Neuronal stem cell (in vitro differentiated cells): Measurements from ENCODE around the gene P2RX3.
"Not testable (repeated sequence)": the region's sequence is repeated elsewhere in the genome, so short reads cannot be mapped to it uniquely, and the experiment has no call there.

Experiments
- DNase-seq: peaks from one replicate; pipeline ENCODE4 v3.0.0-alpha.2; 2013; ENCODE audit warnings: low spot score
- H2AFZ ChIP-seq: one replicate; pipeline ENCODE4 v1.6.1; 2013; ENCODE audit warnings: mild to moderate bottlenecking, low read length, inconsistent platforms
- H2AK5ac ChIP-seq: 2 replicates; pipeline ENCODE4 v1.6.1; 2013; ENCODE audit warnings: low read depth, mild to moderate bottlenecking, inconsistent platforms, low read length, moderate library complexity, mixed read lengths
- H2BK120ac ChIP-seq: 2 replicates; pipeline ENCODE4 v1.6.1; 2013; ENCODE audit warnings: low read depth, mild to moderate bottlenecking, inconsistent platforms, low read length, moderate library complexity, mixed read lengths
- H2BK12ac ChIP-seq: one replicate; pipeline ENCODE4 v1.6.1; 2013; ENCODE audit warnings: low read length, inconsistent platforms
- H2BK15ac ChIP-seq: 2 replicates; pipeline ENCODE4 v1.6.1; 2013; ENCODE audit warnings: mild to moderate bottlenecking, low read length, inconsistent platforms, mixed read lengths
- H2BK5ac ChIP-seq: one replicate; pipeline ENCODE4 v1.6.1; 2013; ENCODE audit warnings: inconsistent platforms, mild to moderate bottlenecking, low read length, moderate library complexity
- H3K14ac ChIP-seq: one replicate; pipeline ENCODE4 v1.6.1; 2013; ENCODE audit warnings: low read length, inconsistent platforms
- H3K18ac ChIP-seq: 2 replicates; pipeline ENCODE4 v1.6.1; 2013; ENCODE audit warnings: low read length, inconsistent platforms
- H3K23ac ChIP-seq: 2 replicates; pipeline ENCODE4 v1.6.1; 2013; ENCODE audit warnings: low read depth, mild to moderate bottlenecking, mixed read lengths, low read length, inconsistent platforms; ENCODE audit not compliant: poor library complexity
- H3K27ac ChIP-seq: replicated peaks from 3 replicates; pipeline ENCODE4 v1.5.1; 2013; ENCODE audit warnings: low read length, inconsistent platforms
- H3K27me3 ChIP-seq, 3 experiments: 2 replicates each; pipeline ENCODE4 v1.6.1; 2013; ENCODE audit warnings: low read length in 3 of 3, mild to moderate bottlenecking in 2 of 3, inconsistent platforms in 1 of 3, low read depth in 1 of 3, mixed read lengths in 1 of 3, moderate library complexity in 1 of 3; ENCODE audit not compliant: control insufficient read depth in 3 of 3, insufficient read depth in 3 of 3
- H3K36me3 ChIP-seq, 2 donors: replicated peaks in 1 of 2; 2 replicates each; pipeline ENCODE4 v1.6.1; 2013; ENCODE audit warnings: low read length in 2 of 2; ENCODE audit not compliant: control insufficient read depth in 2 of 2, insufficient read depth in 2 of 2
- H3K4ac ChIP-seq: 2 replicates; pipeline ENCODE4 v1.6.1; 2013; ENCODE audit warnings: inconsistent platforms, mild to moderate bottlenecking, low read length, moderate library complexity
- H3K4me1 ChIP-seq, 2 donors: 1 replicate in 1 of 2; 2 replicates in 1 of 2; pipeline ENCODE4 v1.6.1; 2013; ENCODE audit warnings: low read length in 2 of 2, low read depth in 1 of 2; ENCODE audit not compliant: control insufficient read depth in 2 of 2, insufficient read depth in 1 of 2
- H3K4me2 ChIP-seq: one replicate; pipeline ENCODE4 v1.6.1; 2013; ENCODE audit warnings: mild to moderate bottlenecking, low read length, inconsistent platforms; ENCODE audit not compliant: insufficient read depth, poor library complexity, severe bottlenecking
- H3K4me3 ChIP-seq, 2 donors: 2 replicates each; pipeline ENCODE4 v1.5.1; 2013; ENCODE audit warnings: low read length in 2 of 2, mild to moderate bottlenecking in 2 of 2, inconsistent platforms in 1 of 2, moderate library complexity in 1 of 2
- H3K79me1 ChIP-seq: one replicate; pipeline ENCODE4 v1.6.1; 2013; ENCODE audit warnings: low read depth, mild to moderate bottlenecking, inconsistent platforms, low read length, moderate library complexity
- H3K9ac ChIP-seq: one replicate; pipeline ENCODE4 v1.6.1; 2013; ENCODE audit warnings: mild to moderate bottlenecking, low read depth, low read length, inconsistent platforms; ENCODE audit not compliant: poor library complexity
- H3K9me3 ChIP-seq, 2 donors: replicated peaks in 1 of 2; 2 replicates each; pipeline versions ENCODE3 to v1.6.1; 2013; ENCODE audit warnings: low read length in 2 of 2, mild to moderate bottlenecking in 2 of 2, inconsistent platforms in 1 of 2, low read depth in 1 of 2, mixed read lengths in 1 of 2, moderate library complexity in 1 of 2; ENCODE audit not compliant: control insufficient read depth in 2 of 2, insufficient read depth in 1 of 2
- H4K8ac ChIP-seq: one replicate; pipeline ENCODE4 v1.6.1; 2013; ENCODE audit warnings: low read depth, mild to moderate bottlenecking, inconsistent platforms, low read length, moderate library complexity
- H4K91ac ChIP-seq: one replicate; pipeline ENCODE4 v1.6.1; 2013; ENCODE audit warnings: low read length, low read depth, mild to moderate bottlenecking, inconsistent platforms; ENCODE audit not compliant: poor library complexity
- WGBS, 2 donors: extraction: QIAGEN DNeasy Blood & Tissue Kit; methylation state at CpG; one replicate each; pipeline ENCODE4 v1.1.7; 2013; ENCODE audit warnings: missing lambda C conversion rate in 2 of 2, mixed read lengths in 1 of 2; ENCODE audit not compliant: insufficient read length in 2 of 2, insufficient replicate concordance in 1 of 2; ENCODE audit errors: extremely low coverage in 2 of 2; 5-methylcytosine and 5-hydroxymethylcytosine counted together

Gene P2RX3

DNA sequence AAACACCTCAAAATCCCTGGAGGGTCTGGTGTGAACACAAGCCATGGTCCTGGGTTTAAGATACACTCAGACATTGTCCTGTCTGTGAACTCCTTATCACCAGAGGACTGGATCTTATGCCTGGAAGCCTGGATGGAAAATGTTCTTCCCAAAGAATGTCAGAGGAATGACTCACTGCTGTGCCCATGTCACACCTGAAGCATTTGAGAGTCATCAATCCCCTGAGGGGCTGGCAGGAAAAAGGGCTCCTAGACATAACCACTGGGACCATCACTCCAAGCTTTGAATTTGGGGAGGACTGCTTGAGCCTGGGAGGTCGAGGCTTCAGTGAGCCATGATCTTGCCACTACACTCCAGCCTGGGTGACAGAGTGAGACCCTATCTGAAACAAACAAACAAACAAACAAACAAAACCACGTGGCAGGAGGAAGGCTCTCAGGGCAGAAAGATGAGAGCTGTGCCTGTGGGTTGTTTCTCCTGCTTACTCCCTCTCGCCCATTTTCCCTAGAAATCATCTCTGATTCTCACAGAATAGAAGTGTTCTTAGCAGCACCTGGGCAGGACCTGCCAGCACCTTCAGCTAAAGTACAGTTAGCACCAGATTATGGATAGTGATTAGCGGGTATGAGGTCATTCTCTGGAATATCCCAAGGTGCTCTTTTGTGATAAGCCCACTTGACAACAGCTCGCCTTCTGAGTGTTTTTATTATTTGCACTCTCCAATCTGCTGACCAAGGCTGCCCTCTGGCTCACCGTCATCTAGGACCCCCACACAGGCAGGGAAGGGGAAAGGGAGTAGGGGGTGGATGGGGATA is 64.2 kb downstream of the P2RX3 start:
- WGBS, 2 donors = no CpG with 5 or more reads among the region's 6 CpGs
- no peak overlapping the region for H2AK5ac ChIP-seq
- no peak for DNase-seq

DNA sequence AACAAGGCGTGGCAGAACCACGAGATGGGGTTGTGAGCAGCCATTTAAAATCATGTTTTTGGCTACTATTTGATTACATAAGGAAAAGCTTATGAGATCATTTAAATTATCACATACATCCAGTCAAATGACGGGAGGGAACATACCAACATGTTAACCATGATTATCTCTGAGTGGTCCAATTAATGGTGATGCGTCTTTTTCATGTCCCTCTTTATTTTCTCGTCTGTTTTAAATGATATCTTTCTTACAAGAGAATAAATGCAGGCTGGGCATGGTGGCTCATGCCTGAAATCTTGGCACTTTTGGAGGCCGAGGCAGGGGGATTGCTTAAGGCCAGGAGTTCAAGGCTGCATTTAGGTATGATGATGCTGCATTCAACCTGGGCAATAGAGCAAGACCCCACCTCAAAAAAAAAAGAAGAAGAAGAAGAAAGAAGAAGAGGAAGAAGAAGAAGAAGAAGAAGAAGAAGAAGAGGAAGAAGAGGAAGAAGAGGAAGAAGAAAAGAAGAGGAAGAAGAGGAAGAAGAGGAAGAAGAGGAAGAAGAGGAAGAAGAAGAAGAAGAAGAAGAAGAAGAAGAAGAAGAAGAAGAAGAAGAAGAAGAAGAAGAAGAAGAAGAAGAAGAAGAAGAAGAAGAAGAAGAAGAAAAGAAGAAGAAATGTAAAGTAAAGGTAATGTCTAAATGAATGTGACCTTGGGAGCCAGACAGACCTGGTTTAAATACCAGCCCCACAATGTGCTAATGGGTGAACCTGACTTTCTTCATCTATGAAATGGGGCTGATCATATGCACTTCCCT is 65.0 kb downstream of the P2RX3 start:
- not testable (repeated sequence) for H2BK120ac ChIP-seq, H2BK15ac ChIP-seq, DNase-seq, H2BK5ac ChIP-seq, H3K9ac ChIP-seq, H3K23ac ChIP-seq, H2BK12ac ChIP-seq, H3K4me3 ChIP-seq, H3K4me1 ChIP-seq, H3K27me3 ChIP-seq, H2AK5ac ChIP-seq, H3K14ac ChIP-seq, H3K9me3 ChIP-seq, H4K91ac ChIP-seq, H3K79me1 ChIP-seq, H2AFZ ChIP-seq, H4K8ac ChIP-seq, H3K4me2 ChIP-seq, H3K18ac ChIP-seq, H3K27ac ChIP-seq, H3K4ac ChIP-seq
- H3K36me3 ChIP-seq = peaks cover 10 to 13% of the 10 kb centered on the region in 2 donors
- WGBS, 2 donors = no CpG with 5 or more reads among the region's 6 CpGs

More for the DNA sequence above, 64.2 kb downstream of the P2RX3 start:
- Histone ChIP-seq H3K14ac (no peak overlapping the region), H4K8ac (no peak overlapping the region), H3K9me3 (no peaks in the 10 kb centered on the region), H3K4ac (no peak overlapping the region), H3K27ac (no peak overlapping the region), H3K27me3 (peaks cover 0 to 12% (median 0%) of the 10 kb centered on the region in 3 experiments), H2BK12ac (no peak overlapping the region), H3K4me2 (no peak overlapping the region), H2BK120ac (no peak overlapping the region), H2BK15ac (no peak overlapping the region), H3K4me1 (peaks cover 0 to 1% of the 10 kb centered on the region in 2 donors), H2AFZ (no peak overlapping the region), H3K23ac (no peak overlapping the region), H3K4me3 (no peak overlapping the region), H4K91ac (no peak overlapping the region), H3K9ac (no peak overlapping the region), H3K36me3 (peaks cover 4 to 5% of the 10 kb centered on the region in 2 donors), H3K79me1 (no peaks in the 10 kb centered on the region), H2BK5ac (no peak overlapping the region), H3K18ac (no peak overlapping the region)

DNA sequence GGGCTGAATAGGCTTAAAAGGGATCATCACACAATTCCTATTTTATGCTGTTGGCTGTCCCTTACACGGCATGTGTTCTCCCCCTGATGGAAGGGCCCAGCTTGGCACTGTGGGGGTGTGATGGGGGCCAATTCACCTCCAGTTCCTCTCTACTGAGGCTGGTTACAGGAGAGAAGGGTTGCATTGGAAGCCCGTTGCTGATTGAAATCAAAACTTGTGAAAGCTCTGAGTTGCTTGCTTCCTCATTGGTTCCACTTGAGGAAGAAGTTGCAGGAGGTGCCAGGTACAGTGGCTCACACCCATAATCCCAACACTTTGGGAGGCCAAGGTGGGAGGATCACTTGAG is 65.6 kb downstream of the P2RX3 start:
- H2AK5ac ChIP-seq = no peak overlapping the region
- H3K36me3 ChIP-seq = peaks cover 10 to 19% of the 10 kb centered on the region in 2 donors
- H2AFZ ChIP-seq = no peak overlapping the region
- H4K91ac ChIP-seq = no peak overlapping the region
- H3K9ac ChIP-seq = no peak overlapping the region
- H3K79me1 ChIP-seq = no peaks in the 10 kb centered on the region
- H3K9me3 ChIP-seq = no peaks in the 10 kb centered on the region
- H3K27ac ChIP-seq = no peak overlapping the region
- WGBS, 2 donors = no CpG with 5 or more reads among the region's 2 CpGs
- no peak overlapping the region for H3K23ac ChIP-seq
- H3K18ac ChIP-seq = no peak overlapping the region
- H2BK15ac ChIP-seq = no peak overlapping the region
- peaks cover 0 to 1% of the 10 kb centered on the region in 2 donors for H3K4me1 ChIP-seq
- H2BK5ac ChIP-seq = no peak overlapping the region
- H3K27me3 ChIP-seq = peaks cover 0 to 1% (median 0%) of the 10 kb centered on the region in 3 experiments
- H3K4me2 ChIP-seq = no peak overlapping the region
- H3K4ac ChIP-seq = no peak overlapping the region
- H2BK12ac ChIP-seq = no peak overlapping the region
- DNase-seq = no peak
- H4K8ac ChIP-seq = no peak overlapping the region
- H3K4me3 ChIP-seq = no peak overlapping the region
- H2BK120ac ChIP-seq = no peak overlapping the region
- no peak overlapping the region for H3K14ac ChIP-seq

DNA sequence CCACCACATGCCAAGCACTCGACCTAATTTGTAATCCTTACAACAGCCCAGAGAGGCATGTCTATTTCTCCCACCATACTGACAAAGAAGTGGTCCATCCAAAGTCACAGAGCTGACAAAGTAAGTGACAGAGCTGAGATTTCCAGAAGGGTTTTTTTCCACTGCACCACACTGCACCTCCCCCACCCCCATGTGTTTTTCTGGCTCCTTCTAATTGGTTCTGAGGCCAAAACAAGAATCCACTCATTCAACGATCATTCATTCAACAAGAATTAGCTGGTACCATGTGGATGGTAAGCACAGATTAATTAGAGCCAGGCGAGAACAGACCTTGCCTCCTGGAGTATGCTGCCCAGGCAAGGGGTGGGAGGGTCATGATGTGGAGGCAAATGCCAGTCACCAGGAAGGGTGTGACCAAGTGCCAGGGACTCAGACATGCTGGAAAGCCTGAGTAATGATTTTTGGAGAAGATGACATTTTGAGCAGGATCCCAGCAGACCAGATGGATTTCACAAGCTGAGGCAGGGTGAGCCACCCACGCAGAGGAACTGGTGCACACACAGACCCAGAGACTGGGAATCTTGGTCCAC is 67.2 kb downstream of the P2RX3 start:
- no peak overlapping the region for H2BK5ac ChIP-seq
- no peak overlapping the region for H3K27ac ChIP-seq
- no peak for DNase-seq
- WGBS, 2 donors = no CpG with 5 or more reads among the region's 4 CpGs
- no peak overlapping the region for H3K18ac ChIP-seq
- no peak overlapping the region for H2AK5ac ChIP-seq
- H3K23ac ChIP-seq = no peak overlapping the region
- no peak overlapping the region for H2BK12ac ChIP-seq
- no peak overlapping the region for H3K4me2 ChIP-seq
- no peaks in the 10 kb centered on the region for H3K27me3 ChIP-seq
- H2AFZ ChIP-seq = no peak overlapping the region
- H4K8ac ChIP-seq = no peak overlapping the region
- no peaks in the 10 kb centered on the region for H3K79me1 ChIP-seq
- no peaks in the 10 kb centered on the region for H3K9me3 ChIP-seq
- H3K9ac ChIP-seq = no peak overlapping the region
- H4K91ac ChIP-seq = no peak overlapping the region
- H3K4me3 ChIP-seq = no peak overlapping the region
- no peak overlapping the region for H3K14ac ChIP-seq
- no peak overlapping the region for H2BK120ac ChIP-seq
- peaks cover 12 to 34% of the 10 kb centered on the region in 2 donors for H3K36me3 ChIP-seq
- H3K4me1 ChIP-seq = peaks cover 0 to 1% of the 10 kb centered on the region in 2 donors
- H2BK15ac ChIP-seq = no peak overlapping the region
- no peak overlapping the region for H3K4ac ChIP-seq
